GM19240 (cell line): Measurements from ENCODE around the gene RALGPS1.

Source experiments
- DNase-seq: peaks from one replicate; pipeline ENCODE4 v3.0.0; 2011; ENCODE audit warnings: low spot score; ENCODE audit not compliant: insufficient read length

Gene RALGPS1

DNA sequence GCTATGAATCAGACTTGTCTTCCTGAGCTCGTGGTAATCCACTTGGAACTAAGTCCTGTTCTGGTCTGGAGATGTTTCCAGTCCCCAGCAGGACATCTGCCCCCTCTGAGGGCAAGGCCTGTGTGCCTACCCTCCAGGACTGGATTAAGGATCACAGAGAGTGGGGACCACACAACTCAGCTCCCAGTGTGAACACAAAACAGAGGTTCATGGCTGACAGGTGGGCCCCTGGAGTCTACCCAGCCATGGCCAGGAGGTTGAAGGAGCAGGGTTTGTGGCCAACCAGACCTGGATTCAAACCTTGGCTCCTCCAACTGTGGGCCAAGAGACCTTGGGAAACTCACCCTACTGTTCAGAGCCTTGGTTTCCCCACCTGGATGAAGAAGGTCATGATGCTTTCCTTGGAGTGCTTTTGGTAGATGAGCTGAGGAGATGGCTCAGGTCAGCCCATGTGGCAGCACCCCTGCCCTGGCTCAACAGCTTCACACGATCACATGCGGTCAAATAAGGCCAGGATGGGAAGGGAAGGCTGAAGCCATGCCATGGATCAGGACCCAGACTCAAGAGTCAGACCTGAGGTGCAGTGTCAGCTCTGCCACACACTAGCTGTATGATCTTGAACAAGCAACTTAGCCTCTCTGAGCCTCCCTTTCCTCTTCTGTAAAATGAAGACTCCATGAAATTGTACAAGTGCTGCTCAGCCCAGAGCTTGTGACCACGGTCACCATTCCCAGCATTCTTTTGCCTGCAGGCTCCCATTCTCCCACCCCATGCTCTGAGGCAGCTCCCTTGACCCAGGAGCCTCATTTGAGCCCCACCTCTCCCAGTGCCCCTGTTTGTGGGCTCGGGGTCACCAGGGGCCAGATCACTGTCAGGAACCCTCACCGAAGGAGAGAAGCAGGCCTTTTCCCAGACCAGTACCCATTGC, 235.1 kb downstream of the RALGPS1 start:
- no peak for DNase-seq

DNA sequence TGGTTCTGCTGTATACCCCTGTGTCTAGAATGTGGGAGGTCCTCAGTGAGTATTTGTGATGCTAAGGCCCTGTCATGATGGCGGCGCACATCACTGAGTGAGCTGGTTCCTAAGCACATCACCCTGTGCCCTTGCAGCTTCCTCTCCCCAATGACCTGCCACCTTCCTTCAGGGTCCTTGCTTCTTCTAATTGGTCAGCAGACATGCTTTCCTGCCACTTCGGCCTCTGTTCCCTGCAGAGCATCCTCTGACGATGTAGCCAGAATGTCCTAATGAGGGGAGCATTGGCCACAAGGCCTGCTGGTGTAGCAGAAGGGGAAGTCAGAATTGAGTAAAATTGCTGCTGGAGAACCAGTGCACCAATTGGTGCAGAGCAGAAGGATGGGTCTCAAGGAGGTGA, 238.9 kb downstream of the RALGPS1 start:
- DNase-seq: no peak

- DNase-seq: no peak
These were observed 239.4 kb downstream of the RALGPS1 start for GRCh38 chr9:127154003-127154389.

DNA sequence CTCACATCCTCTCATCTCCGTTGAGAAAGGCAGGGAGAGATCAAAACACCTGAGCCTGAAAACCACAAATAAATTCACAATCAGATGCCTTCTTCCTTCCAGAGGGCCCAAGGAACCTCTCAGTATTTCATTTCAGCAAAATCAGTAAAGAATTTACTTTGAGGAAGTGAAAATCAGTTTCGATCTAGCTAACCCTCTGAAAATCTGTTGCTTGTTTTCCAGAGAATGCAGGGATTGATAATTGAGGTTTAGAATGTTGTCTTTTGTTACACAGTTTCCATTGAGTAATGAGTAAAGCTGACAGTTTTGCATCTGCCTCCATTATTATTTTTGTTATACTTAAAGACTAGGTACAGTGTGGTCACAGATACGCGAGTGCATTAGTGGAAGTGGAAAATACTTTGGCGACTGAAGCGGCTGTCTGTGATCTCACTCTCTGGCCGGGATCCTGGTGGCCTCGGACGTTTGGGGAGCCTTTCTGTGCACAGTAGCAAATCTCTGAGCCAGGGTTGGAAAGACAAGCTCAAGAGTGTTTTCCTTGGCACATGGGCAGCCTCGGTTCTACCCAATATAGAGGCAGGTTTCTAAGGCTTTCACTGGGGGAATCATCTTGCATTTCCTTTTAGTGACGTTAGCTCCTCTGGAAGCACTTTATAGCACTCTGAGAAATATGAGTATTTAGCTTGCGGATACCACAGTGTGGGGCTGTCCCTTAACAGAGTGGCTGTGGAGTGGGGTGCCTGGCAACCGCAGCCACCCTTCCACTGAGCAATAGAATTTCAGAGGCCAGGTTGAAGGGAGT, 240.0 kb downstream of the RALGPS1 start:
- DNase-seq: no peak

DNA sequence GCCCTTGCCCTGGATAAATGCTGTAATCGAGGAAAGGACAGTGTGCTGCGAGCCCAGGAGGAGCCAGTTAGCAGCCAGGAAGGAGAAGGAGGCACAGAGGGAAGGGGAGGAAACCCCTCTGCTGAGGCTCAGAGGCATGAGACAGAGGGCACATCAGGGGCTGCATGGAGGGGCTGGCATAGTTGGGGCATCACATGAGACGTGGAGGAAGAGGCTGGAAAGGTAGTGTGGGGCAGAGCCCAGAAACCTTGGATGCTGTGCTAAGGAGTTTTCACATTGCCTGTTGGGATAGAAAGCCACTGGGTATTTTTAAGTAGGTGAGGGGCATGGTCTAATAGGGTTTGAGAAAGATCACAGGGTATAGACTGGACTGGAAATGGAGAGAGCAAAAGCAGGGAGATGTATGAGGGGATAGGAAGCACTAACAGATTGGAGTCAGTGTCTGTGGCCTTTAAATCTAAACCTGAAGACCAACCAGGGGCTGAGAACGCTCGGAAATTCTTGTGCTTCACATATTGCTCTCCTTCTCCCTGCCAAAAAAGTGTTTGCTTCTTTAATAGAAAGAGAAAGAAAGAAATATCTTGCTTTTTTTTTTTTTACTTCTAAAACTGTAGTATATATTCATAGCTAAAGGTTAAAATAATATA, 240.9 kb downstream of the RALGPS1 start:
- DNase-seq: no peak

GRCh38 chr9:127158786-127159324, 244.3 kb downstream of the RALGPS1 start:
- DNase-seq: no peak

DNA sequence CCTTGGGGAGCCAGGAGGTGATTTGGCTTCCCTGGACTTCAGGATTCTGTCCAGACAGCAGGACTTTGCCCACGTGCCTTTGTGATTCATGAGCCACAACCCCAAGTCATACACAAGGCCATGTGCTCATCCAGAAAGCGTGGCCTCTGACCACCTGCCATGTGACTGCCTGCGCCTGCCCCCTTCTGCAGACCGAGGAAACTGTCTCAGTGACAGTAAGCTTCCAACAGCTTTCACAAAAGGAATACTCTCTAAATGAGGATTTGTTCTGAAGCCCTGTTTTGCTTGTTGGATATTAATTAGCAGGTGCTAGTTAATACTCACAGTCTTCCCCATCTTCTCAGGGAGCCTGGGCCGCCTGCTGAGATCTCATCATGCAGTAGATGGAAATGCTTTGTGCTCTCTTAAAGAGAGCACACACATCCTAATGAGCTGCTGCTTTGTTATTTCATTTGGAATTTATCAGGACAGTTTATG, 244.8 kb downstream of the RALGPS1 start:
- DNase-seq: no peak

- DNase-seq: no peak
These were observed 245.5 kb downstream of the RALGPS1 start for GRCh38 chr9:127159949-127160610.

DNA sequence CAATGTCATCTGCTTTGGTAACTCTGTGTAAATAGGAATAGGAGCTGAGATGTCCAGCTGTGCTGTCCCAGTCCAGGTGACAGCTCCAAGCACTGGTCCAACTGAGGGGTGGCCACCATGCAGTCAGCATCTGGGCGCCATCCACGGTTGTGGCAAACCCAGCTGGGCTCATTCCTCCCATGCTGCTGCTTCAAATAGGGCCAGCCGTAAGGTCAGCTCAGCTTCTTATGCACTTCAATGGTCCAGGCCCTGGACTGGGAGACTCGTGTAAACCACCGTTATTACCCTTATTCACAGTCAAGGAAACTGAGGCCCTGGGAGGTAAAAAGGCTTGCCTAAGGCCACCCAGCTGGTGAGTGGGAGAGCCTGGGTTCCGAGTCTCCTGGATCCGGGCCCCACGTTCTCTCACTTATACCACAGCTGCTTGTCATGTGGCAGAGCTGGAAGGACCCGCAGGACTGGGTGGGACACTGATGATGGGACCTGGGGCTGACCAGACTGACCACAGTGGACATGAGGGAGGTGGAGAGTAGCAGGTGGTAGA, 246.6 kb downstream of the RALGPS1 start:
- DNase-seq: no peak

DNA sequence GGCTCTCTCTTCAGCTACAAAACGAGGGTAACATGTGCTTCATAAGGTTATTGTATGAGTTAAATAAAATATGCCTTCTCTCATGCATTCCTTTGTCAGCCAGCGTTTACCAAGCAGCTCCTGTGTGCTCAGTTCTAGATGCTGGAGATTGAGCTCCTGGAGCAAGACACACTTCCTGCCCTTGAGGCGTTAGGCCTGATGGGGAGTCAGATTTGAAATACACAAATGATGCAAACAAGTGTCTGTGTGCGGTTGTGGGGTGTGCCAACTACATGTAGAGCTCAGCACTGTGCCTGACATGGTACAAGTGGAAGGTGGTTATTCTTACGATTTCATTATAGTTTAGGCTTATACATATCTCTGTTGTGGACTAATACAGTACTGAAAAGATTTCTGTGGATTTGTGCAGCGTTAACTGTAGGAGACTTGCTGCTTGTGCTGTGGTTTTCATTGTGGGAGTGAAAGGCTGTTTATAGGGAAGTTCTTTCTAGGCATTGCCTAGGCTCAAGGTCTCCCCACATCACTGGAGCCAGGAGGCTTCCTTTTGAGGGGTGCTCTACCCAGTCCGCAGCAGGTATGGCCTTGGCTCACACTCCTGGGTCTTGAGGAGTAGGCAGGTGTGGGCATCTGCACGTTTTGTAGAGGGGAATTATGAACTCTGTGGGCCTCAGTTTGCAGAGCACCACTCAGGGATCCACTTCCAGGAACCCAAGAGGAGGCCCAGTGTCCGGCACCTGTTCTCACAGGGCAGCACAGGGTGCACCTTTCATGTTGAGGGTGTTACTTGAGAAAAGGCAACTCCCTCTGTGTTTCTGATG, 247.7 kb downstream of the RALGPS1 start:
- DNase-seq: no peak

DNA sequence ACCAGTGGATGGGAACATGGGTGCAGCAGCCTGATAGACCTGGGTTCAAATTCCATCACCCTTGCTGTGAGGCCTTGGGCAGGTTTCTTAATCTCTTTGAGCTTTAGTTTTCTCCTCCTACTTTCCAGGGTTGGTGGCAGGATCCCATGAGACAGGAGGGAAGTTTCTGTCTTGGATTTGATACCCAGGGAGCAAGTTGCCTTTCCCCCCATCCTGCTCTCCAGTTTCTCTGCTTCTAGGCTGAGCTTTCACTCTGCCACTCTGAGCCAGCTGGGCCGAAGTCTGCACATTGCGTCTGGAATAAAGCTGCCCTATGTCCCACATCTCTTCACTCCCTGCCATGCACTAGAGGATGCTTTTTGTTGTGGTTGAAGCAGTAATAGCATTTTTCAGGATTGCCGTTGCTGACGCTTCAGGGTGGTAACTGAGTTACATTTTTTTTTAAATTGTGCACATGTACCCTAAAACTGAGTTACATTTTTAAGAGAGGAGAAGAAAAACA, 248.3 kb downstream of the RALGPS1 start:
- DNase-seq: no peak

DNA sequence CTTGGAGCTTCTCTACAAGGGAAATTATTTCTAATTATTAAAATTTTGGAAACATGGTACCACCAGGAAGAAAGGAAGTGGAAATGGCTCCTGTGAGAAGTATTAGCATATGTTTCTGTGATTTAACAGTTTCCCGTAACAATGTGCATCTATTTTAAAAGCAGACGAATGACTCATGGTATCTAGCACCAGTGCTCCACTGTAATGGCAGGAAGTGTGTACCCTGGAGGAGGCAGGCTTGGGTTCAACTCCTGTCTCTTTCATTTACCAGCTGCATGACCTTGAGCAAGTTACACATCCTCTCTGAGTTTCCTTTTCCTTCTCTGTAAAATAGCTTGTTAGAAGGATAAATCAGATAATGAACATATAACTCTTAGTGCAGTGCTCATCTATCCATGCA, 248.8 kb downstream of the RALGPS1 start:
- no peak for DNase-seq

- DNase-seq: no peak
These were observed 250.5 kb downstream of the RALGPS1 start for GRCh38 chr9:127165116-127165515.

- no peak for DNase-seq
These were observed 251.5 kb downstream of the RALGPS1 start for GRCh38 chr9:127166111-127166510.

DNA sequence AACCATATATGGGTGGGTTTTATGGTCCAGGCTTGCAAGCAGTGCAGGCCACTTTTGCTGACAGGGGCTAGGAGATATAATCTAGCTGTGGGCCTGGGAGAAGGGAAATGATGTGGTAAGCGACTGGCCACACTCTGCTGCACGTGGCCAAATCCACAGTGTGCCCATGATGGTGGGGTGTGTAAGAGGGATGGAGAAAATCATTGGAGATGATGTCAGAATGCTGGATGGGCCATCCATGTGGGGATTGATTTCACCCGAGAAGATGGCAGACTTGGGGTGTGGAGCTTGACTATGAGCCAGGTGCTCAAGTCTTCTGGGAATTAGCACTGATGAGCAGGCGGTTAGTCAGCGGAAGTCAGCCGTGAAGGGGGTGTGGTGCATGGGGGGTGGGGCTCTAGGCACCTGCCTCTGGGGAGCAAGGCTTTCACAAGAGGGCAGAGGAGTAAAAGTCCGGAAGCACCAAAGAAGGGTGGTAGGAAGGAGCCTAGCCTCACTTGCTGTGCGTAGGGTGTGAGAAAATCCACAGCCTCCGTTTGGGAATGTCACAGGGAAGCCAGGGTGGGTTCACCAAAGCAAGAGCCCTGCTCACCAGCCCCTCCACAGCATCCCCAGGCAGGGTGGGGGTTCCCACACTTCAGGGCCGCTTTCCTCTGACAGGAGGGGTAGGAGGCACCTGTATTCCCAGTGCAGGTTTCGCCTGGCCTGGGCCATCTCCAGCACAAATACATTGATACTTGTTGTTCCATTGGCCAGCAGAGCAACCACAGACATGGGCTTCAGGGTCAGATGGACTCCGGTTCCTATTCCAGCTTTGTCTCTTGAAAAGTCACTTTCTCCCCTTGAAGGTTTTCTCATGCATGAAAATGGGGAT, 252.3 kb downstream of the RALGPS1 start:
- DNase-seq: peak; percentile 70

DNA sequence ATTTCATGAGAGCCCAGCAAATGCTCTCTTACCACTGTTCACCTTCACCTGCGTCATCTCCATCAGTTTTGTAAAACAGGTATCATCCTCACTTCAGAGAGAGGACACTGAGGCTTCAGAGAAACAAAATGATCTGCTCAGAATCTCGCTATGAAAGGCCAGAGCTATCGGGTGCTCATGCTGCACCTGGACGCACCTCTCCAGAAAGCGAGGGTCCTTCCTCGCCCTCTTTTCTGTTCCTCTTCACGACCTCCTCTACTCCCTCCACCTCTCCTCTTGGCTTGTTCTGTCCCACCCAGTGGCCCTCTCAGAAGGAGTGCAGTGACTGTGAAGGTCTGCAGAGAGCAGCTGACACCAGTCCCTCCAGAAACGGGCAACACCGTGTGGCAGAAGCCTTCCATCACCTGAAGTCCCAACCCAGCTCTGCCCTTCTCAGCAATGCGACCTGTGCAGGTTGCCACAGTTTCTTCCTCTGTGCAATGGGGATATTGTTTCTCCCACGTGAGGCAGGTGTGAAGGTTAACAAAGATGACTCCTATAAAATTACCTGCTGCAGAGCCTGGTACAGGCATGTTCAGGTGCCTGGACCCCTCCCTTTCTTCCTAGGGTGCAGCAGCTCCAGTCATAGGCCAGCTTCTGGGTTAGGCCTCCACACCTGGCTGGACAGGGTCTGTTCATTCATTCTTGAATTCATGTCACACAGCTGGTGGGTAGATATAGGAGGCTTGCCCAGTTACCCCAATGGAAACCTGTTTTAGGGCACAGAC, 253.2 kb downstream of the RALGPS1 start:
- no peak for DNase-seq

GRCh38 chr9:127168756-127169574, 254.4 kb downstream of the RALGPS1 start:
- DNase-seq: no peak
